NCI-H226 (cell line): Measurements from ENCODE around the gene ATP1A3.
"Not testable (repeated sequence)": the region's sequence is repeated elsewhere in the genome, so short reads cannot be mapped to it uniquely, and the experiment has no call there.

Experiments
- DNase-seq: peaks from one replicate; pipeline ENCODE4 v3.0.0-alpha.2; 2015

Gene ATP1A3

GRCh38 chr19:42010245-42011126, 16.5 kb upstream of the ATP1A3 start:
- peak; percentile 42 for DNase-seq

DNA sequence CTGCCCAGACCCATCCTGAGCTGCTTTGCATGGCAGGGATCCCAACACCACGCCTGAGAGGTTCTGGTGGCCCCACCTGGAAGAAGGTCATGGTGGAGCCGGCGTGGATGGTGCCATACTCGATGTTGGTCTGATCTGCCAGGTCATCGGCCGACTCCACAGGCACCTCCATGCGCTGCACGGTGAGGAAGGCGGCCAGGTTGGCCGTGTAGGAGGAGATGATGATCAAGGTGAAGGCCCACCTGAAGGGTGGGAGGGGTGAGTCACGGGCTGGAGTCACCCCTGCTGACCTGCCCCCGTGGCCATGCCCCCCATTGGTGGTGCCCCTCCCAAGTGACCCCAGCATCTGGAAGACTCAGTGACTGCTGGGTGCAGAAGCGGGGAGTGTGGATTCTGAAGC, 12.5 kb upstream of the ATP1A3 start:
- DNase-seq = no peak

- DNase-seq = peak; percentile 1
Observed at GRCh38 chr19:42005504-42005903, 11.5 kb upstream of the ATP1A3 start.

- peak; percentile 1 for DNase-seq
Observed at GRCh38 chr19:42003506-42004294, 9.7 kb upstream of the ATP1A3 start.

DNA sequence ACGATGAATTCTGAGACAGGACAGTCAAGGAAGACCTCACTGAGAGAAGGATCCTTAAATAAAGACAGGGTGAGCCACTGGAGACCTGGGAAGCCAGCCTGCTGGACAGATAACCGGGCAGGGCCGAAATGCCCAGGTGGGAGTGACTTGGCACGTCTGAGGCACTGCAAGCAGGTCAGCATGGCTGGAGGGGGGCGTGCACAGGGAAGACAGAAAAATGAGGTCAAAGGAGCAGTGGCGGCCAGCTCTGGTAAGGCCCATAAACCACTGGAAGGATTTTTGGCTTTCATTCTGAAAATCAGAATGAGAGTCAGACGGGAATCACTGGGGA, 5.8 kb upstream of the ATP1A3 start:
- no peak for DNase-seq

DNA sequence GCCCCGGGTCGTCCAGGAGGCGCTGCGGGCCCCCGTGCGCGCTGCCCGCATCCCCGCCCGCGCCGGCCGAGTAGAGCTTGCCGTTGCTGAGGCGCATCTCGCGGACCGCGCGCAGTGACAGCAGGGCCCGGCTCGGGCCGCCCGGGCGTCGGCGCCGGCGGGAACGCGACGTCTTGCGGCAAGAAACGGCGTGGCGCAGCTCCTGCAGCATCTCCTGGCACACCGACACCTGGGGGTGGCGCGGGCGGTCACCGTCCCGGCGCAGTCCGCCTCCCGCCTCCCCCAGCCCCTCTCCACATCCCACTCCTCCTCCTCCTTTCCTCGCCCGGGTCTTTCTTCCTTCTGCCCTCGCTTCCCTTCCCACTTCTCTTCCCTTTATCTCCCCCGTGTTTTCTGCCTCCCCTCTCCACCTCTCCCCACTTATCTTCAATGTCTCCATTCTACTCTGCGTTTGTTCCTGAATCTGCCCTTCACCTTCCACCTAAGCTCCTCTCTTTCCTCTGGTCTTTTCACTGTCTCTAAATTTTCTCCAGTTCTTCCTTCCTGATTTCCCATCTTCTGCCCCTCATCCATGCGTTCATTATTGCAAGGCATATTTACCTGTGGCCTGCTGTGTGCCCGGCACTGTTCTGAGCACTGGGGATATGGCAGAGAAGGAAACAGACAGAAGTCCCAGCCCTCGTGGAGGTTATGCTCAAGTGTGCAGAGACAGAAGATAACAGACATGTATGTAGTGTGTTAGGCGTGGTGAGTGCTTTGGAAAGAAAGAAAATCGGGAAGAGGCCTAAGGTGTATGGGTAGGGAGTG, 5.2 kb upstream of the ATP1A3 start:
- DNase-seq = no peak

DNA sequence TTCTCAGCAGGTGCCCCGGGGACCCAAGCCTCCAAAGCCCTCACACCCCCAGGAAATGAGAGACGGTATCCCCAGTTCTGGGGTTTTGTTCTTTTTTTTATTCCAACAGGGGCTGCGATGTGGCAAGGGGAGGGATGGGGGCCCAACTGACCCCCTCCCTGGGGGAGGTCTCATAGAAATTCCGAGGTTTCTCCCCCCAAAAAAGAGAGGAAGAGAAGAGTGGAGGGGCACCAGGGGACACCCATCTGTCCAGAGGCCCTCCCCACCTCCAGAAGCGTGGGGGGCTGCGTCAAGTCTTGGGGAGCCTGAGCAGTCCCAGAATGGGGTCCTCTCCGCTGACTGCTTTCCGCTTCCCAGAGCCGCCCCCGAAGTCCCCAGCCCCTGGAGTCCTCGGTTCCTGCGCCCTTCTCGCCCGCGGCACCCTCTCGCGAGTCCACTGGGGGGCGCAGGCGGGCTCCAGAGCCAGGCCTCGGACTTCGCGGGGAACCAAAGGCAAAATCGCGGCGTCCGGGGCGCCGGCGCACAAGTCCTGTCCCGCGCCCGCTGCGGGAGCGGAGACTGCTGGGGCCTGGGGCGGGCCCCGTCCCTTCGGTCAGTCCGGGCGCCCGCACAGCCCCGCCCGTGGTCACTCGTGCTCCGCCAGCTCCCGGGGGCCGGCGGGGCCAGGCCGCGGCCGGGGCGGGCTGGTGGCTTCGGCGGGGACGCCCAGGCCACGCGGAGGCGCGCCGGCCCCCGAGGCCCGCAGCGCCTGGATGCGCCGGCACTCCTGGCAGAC, 4.4 kb upstream of the ATP1A3 start:
- peak; percentile 37 for DNase-seq

- DNase-seq = no peak
Observed at GRCh38 chr19:41997851-41998229, 3.8 kb upstream of the ATP1A3 start.

DNA sequence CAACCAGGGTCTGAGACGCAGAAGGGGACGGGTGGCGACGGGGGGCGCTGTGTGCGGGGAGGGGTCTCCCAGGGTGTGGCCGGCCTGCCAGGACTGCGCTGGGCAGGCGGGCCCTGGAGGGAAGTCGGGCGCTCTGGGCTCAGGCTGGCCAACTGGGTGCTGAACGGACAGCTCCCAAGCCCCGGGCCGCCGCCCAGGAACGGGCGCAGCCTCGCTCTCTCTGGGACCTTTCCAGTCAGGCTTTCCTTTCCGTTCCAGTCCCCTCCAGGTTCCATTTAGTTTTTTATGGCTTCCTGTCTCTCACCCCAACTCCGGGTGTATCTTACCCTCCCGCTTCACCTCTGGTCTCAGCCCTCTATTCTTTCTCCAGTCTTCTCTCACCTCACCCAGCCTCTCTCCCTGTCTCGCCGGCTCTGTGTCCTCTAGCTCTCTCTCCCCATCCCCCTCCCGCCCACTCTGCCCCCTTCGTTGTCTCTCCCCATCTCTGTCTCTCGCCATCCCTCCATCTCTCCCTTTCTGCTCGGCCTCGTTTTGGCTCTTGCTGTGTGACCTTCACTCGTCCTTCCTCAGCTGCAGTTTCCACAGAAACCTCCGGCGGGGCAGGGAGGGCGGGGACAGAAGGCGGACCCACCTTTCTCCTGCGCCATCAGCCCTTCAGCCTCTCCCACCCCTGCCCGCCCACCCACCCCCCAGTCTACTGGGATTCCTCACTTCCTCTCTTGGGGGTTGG, 3.3 kb upstream of the ATP1A3 start:
- DNase-seq = peak; percentile 41

- peak; percentile 1 for DNase-seq
Observed at GRCh38 chr19:41995959-41996797, 2.1 kb upstream of the ATP1A3 start.

DNA sequence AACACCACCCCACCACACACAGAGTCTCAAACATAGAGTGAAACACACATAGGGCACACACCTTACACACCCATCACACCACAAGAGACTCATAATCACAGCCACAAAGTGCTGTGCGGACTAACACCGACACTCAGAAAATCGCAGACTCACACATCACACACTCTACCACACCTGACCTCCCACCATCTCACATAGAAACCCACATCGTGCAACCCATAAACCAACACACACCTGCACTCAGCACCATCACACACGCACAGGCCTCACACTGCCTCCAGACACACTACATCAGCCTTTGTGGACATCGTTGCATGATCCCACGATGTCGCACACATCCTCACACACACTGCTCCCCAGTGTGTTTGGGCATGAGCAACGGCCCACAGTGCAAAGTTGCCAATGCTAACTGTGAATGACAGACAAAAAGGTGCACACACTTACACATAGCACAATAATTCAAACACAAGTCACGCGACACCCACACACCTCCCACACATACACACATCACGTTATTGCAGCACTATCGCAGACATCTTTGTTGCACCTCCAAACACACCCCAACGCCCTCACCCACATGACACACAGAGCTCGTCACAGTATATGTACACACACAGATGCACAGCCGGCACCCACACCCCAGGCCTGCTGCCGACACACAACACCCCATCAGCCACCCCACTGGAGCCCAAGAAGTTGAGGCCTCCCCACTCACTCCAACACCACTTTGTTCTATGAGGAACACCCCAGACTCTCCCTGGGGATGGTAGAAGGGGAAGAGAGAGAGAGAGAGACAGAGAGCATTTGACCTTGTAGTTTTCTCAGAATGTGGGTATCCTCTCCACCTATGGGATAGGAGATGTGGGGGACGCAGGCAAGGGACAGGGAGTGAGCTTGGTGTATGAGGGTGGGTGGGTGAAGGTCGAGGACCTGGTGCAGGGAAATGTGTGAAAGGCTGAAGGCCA, 1.2 kb upstream of the ATP1A3 start:
- DNase-seq = peak; percentile 1

- DNase-seq = peak; percentile 1
Observed at GRCh38 chr19:41994521-41994971, 516 bp upstream of the ATP1A3 start.

DNA sequence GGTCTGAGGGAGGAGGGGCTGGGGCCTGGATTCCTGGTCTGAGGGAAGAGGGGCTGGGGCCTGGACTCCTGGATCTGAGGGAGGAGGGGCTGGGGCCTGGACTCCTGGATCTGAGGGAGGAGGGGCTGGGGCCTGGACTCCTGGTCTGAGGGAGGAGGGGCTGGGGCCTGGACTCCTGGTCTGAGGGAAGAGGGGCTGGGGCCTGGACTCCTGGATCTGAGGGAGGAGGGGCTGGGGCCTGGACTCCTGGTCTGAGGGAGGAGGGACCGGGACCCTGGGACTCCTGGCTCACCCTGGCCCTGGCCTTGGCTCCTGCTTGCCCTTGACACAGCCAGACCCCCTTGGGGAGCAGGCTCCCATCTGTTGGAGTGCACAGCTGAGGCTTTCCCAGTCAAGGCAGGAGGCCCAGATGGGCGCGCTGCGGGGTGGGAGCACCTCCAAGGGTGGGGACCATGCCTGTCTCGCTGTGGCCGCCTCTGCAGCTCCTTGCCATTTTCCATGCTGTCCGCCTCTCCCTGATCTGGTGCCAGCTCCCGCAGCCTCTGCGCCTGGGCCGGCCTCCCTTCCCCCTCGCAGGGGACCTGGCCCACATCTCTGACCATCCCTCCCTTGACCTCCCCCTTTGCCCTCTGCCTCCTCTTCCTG, 2.0 kb downstream of the ATP1A3 start:
- DNase-seq = not testable (repeated sequence)

DNA sequence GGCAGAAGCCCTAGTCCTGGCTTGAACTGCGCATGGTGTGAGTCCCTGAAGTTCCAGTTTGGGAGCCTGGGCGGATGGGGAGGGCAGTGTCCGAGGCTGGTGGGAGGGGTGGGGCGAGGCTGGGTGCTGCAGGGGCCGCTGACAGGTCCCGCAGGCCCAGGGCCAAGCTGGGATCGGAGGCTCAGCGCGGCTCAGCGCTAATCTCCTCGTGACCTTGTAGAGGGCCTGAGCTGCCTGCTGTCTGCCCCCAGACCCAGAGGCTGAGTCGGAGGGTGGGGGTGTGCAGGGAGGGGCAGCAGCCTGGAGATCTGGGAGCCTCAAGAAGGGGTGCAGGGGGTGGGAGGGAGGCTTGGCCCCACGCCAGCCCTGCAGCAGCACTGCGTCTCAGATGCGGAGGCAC, 3.0 kb downstream of the ATP1A3 start:
- DNase-seq = no peak

DNA sequence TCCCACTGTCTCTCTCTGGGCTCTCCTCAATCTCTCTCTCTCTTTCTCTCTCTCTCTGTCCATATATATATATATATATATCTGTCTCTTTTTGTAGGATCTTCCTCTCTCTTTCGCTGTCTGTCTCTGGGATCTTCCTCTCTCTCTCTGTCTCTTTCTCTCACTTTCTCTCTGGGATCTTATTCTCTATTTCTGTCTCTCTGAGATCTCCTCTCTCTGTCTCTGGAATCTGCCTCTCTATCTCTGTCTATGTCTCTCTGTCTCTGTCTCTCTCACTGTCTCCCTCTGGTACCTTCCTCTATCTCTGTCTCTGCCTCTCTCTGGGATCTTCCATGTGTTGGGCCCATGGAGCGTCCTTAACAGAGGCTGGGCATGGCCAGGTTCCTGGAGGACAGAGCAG, 3.4 kb downstream of the ATP1A3 start:
- DNase-seq = no peak

- DNase-seq = no peak
Observed at GRCh38 chr19:41990028-41990427, 4.0 kb downstream of the ATP1A3 start.

- DNase-seq = peak; percentile 0
Observed at GRCh38 chr19:41988947-41989346, 5.1 kb downstream of the ATP1A3 start.

GRCh38 chr19:41987141-41987860, 6.7 kb downstream of the ATP1A3 start:
- DNase-seq = no peak
